ENCODE data around the gene ZC3H12D.

GRCh38 chr6:149467265-149467664 is 17.5 kb downstream of the ZC3H12D start:
- TF ChIP-seq, protein P1, sequence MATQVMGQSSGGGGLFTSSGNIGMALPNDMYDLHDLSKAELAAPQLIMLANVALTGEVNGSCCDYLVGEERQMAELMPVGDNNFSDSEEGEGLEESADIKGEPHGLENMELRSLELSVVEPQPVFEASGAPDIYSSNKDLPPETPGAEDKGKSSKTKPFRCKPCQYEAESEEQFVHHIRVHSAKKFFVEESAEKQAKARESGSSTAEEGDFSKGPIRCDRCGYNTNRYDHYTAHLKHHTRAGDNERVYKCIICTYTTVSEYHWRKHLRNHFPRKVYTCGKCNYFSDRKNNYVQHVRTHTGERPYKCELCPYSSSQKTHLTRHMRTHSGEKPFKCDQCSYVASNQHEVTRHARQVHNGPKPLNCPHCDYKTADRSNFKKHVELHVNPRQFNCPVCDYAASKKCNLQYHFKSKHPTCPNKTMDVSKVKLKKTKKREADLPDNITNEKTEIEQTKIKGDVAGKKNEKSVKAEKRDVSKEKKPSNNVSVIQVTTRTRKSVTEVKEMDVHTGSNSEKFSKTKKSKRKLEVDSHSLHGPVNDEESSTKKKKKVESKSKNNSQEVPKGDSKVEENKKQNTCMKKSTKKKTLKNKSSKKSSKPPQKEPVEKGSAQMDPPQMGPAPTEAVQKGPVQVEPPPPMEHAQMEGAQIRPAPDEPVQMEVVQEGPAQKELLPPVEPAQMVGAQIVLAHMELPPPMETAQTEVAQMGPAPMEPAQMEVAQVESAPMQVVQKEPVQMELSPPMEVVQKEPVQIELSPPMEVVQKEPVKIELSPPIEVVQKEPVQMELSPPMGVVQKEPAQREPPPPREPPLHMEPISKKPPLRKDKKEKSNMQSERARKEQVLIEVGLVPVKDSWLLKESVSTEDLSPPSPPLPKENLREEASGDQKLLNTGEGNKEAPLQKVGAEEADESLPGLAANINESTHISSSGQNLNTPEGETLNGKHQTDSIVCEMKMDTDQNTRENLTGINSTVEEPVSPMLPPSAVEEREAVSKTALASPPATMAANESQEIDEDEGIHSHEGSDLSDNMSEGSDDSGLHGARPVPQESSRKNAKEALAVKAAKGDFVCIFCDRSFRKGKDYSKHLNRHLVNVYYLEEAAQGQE (IDR thresholded peaks at IDR 0.05; ENCODE audit: low read depth, low read length): no peak
- TF ChIP-seq, protein P2, sequence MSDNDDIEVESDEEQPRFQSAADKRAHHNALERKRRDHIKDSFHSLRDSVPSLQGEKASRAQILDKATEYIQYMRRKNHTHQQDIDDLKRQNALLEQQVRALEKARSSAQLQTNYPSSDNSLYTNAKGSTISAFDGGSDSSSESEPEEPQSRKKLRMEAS (IDR thresholded peaks at IDR 0.05; ENCODE audit: low read depth): no peak
- TF ChIP-seq TAF1 (IDR thresholded peaks at IDR 0.05; ENCODE audit: borderline replicate concordance, low read depth, low read length) (no peak), FOXM1 (IDR thresholded peaks at IDR 0.05; ENCODE audit: low read depth) (no peak)
